Activated CD8-positive, alpha-beta T cell treated with anti-CD3 and anti-CD28 coated beads for 36 hours (primary cell): ENCODE measurements around the gene PPP1R9B. TPM values are rescaled to one million over a fixed set of nuclear protein-coding genes. Genes with fewer than 3 reads are reported as not detected.

Source experiments
- ATAC-seq: fragments of 200-7000 bp; cut with Tn5 transposase; one replicate; pipeline ENCODE4 v1.10.0; 2021; ENCODE audit warnings: mild to moderate bottlenecking, moderate library complexity
- CTCF ChIA-PET: fragments of 350-600 bp; sonication (Branson Sonifier 250); formaldehyde crosslinking; loops from one replicate; lab custom pipeline; 2021; ENCODE audit warnings: antibody characterized with exemption; lab: Charles Lee
- POLR2A ChIA-PET: fragments of 350-600 bp; sonication (Branson Sonifier 250); formaldehyde crosslinking; loops from one replicate; lab custom pipeline; 2021; ENCODE audit warnings: antibody characterized with exemption; lab: Charles Lee
- DNase-seq: peaks from one replicate; pipeline ENCODE4 v3.0.0-alpha.2; 2020
- H3K27ac Mint-ChIP-seq: one replicate; pipeline ENCODE4 v1.8.0; 2021; ENCODE audit warnings: mild to moderate bottlenecking, mixed read lengths
- H3K27me3 Mint-ChIP-seq: one replicate; pipeline ENCODE4 v1.8.0; 2021; ENCODE audit warnings: mixed read lengths
- H3K36me3 Mint-ChIP-seq: one replicate; pipeline ENCODE4 v1.8.0; 2021; ENCODE audit warnings: low read depth, mixed read lengths
- H3K4me1 Mint-ChIP-seq: one replicate; pipeline ENCODE4 v1.8.0; 2021; ENCODE audit warnings: low read depth, mixed read lengths
- H3K4me3 Mint-ChIP-seq: one replicate; pipeline ENCODE4 v1.8.0; 2021; ENCODE audit warnings: mild to moderate bottlenecking, moderate library complexity, mixed read lengths
- H3K9me3 Mint-ChIP-seq: one replicate; pipeline ENCODE4 v1.8.0; 2021; ENCODE audit warnings: mixed read lengths
- intact Hi-C: fragments of 100-400 bp; cut with micrococcal nuclease; formaldehyde crosslinking; loops from one replicate; pipeline ENCODE4 v1.10.0; 2022
- total RNA-seq, 2 experiments: library from RNA; stranded (reverse); gene quantifications; one replicate each; pipeline ENCODE4 v1.2.3, GENCODE V29; 2021
- TF ChIP-seq, protein P1 (sequence below): fragments of 200-600 bp; IDR thresholded peaks from one replicate; pipeline ENCODE4 v1.8.0; 2022; ENCODE audit warnings: antibody characterized with exemption, mild to moderate bottlenecking

Gene PPP1R9B
- total RNA-seq, 2 experiments from 2014 or later: 52.4 to 56.4 TPM

DNA sequence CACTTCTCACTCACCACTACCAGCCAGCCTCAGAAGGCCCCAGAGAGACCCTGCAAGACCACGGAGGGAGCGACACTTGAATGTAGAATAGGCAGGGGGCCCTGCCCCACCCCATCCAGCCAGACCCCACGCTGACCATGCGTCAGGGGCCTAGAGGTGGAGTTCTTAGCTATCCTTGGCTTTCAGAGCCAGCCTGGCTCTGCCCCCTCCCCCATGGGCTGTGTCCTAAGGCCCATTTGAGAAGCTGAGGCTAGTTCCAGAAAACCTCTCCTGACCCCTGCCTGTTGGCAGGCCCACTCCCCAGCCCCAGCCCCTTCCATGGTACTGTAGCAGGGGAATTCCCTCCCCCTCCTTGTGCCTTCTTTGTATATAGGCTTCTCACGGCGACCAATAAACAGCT lies 60.4 kb downstream of the PPP1R9B start:
- no peaks in the 10 kb centered on the region for H3K27me3 Mint-ChIP-seq

DNA sequence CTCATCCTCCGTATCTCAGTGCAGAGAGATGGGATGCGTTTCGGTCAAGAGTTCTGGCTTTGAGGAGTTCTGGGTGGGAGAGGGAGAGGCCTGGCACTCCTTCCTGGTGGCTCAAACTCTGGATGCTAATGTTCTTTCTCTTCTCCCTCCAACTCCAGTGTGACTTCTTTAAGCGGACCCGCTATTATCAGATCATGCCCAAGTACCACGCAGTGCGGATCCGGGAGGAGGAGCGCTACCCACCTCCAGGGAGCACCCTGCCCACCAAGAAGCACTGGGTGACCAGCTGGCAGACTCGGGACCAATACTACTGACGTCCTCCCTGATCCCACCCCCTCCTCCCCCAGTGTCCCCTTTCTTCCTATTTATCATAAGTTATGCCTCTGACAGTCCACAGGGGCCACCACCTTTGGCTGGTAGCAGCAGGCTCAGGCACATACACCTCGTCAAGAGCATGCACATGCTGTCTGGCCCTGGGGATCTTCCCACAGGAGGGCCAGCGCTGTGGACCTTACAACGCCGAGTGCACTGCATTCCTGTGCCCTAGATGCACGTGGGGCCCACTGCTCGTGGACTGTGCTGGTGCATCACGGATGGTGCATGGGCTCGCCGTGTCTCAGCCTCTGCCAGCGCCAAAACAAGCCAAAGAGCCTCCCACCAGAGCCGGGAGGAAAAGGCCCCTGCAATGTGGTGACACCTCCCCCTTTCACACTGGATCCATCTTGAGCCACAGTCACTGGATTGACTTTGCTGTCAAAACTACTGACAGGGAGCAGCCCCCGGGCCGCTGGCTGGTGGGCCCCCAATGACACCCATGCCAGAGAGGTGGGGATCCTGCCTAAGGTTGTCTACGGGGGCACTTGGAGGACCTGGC lies 61.3 kb downstream of the PPP1R9B start:
- ATAC-seq (no peak), DNase-seq (no peak)
- Mint-ChIP-seq H3K4me1 (peaks cover 2% of the 10 kb centered on the region), H3K27me3 (no peaks in the 10 kb centered on the region), H3K27ac (no peak overlapping the region), H3K36me3 (no peaks in the 10 kb centered on the region), H3K9me3 (no peaks in the 10 kb centered on the region), H3K4me3 (no peak overlapping the region)
- TF ChIP-seq, protein P1, sequence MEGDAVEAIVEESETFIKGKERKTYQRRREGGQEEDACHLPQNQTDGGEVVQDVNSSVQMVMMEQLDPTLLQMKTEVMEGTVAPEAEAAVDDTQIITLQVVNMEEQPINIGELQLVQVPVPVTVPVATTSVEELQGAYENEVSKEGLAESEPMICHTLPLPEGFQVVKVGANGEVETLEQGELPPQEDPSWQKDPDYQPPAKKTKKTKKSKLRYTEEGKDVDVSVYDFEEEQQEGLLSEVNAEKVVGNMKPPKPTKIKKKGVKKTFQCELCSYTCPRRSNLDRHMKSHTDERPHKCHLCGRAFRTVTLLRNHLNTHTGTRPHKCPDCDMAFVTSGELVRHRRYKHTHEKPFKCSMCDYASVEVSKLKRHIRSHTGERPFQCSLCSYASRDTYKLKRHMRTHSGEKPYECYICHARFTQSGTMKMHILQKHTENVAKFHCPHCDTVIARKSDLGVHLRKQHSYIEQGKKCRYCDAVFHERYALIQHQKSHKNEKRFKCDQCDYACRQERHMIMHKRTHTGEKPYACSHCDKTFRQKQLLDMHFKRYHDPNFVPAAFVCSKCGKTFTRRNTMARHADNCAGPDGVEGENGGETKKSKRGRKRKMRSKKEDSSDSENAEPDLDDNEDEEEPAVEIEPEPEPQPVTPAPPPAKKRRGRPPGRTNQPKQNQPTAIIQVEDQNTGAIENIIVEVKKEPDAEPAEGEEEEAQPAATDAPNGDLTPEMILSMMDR: no peak
- ChIA-PET CTCF (interaction anchor here (1.7 to 2.9 kb wide), 2 partner anchors 21 to 60 kb away, joined by 4 to 140 read pairs; no protein-coding TSS in a partner anchor), POLR2A (no interaction called here)
- intact Hi-C loops: no loop called here

More for the DNA sequence above, 60.4 kb downstream of the PPP1R9B start:
- Mint-ChIP-seq H3K4me3 (no peak overlapping the region), H3K4me1 (peaks cover 8% of the 10 kb centered on the region), H3K27ac (no peak overlapping the region), H3K36me3 (no peaks in the 10 kb centered on the region), H3K9me3 (no peaks in the 10 kb centered on the region)
- intact Hi-C loops: no loop called here
- DNase-seq (no peak), ATAC-seq (no peak)
- TF ChIP-seq, protein P1: no peak
- POLR2A ChIA-PET: no interaction called here
- CTCF ChIA-PET: interaction anchor here (5.1 to 5.2 kb wide), 2 partner anchors 36 to 111 kb away, joined by 30 to 60 read pairs; partner anchors contain the start of genes COL1A1 and ITGA3

DNA sequence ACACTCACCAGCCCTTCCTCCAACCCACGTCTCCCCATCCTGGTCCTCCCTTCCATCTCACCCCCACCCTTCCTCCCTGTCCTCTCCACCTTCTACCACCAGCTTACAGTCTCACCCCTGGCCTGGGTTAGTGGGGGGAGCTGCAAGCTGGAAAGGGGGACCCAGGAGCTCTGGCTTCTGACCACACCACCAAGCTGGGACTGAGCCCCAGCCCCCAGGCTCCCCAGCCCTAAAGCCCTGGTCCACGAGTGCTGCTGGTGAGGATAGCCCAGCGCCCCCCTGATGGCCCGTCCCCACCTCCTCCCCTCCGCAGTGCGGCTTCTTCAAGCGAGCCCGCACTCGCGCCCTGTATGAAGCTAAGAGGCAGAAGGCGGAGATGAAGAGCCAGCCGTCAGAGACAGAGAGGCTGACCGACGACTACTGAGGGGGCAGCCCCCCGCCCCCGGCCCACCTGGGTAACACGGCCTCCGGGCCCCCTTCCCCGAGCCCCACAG lies 62.5 kb downstream of the PPP1R9B start:
- H3K27me3 Mint-ChIP-seq: no peaks in the 10 kb centered on the region
- no peak for DNase-seq
- no peak for ATAC-seq
- no peaks in the 10 kb centered on the region for H3K4me1 Mint-ChIP-seq
- intact Hi-C loops: loop anchor here (1.0 kb wide), 1 partner anchor 62 kb away; no protein-coding TSS in a partner anchor
- no peak overlapping the region for H3K27ac Mint-ChIP-seq
- CTCF ChIA-PET: interaction anchor here (0.6 to 2.9 kb wide), 30 partner anchors 9 to 229 kb away, joined by 3 to 140 read pairs (median 6); partner anchors contain the start of gene ITGA3
- no peaks in the 10 kb centered on the region for H3K9me3 Mint-ChIP-seq
- H3K4me3 Mint-ChIP-seq: no peak overlapping the region
- TF ChIP-seq, protein P1: no peak
- POLR2A ChIA-PET: interaction anchor here (0.9 kb wide), 1 partner anchor 12 kb away, joined by 3 read pairs; no protein-coding TSS in a partner anchor
- no peaks in the 10 kb centered on the region for H3K36me3 Mint-ChIP-seq

DNA sequence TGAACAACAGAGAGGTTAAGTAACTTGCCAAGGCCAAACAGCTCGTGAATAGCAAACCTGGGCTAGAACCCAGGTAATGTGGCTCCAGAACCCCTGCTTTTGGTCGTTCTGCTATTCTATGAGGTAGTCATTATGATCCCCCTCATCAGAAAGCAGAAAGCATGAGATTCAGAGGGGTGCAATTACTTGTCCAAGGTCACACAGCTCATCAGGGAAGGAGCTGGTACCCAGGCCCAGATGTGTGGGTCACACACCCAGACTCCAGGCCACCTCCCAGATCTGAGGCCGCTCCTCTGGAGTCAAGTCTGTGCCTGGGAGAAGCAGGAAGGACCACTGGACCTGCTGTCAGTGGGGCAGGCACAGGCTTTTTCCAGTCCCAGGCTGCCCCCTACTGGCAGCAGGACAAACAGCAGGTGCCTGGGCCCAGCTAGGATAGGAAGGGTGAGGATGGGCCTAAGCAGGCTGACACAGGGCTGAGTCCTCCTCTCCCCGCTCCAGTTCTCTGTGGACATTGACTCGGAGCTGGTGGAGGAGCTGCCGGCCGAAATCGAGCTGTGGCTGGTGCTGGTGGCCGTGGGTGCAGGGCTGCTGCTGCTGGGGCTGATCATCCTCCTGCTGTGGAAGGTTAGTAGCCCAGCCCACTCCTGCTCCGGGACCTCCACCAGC lies 63.1 kb downstream of the PPP1R9B start:
- H3K27ac Mint-ChIP-seq: no peak overlapping the region
- DNase-seq (peak; percentile 84), ATAC-seq (peak; percentile 92)
- no peaks in the 10 kb centered on the region for H3K9me3 Mint-ChIP-seq
- no peaks in the 10 kb centered on the region for H3K27me3 Mint-ChIP-seq
- CTCF ChIA-PET: interaction anchor here (0.6 to 2.9 kb wide), 36 partner anchors 9 to 320 kb away, joined by 3 to 140 read pairs (median 5); partner anchors contain the start of gene ITGA3
- no peaks in the 10 kb centered on the region for H3K4me1 Mint-ChIP-seq
- TF ChIP-seq, protein P1: peak; percentile 100
- no peak overlapping the region for H3K4me3 Mint-ChIP-seq
- no peaks in the 10 kb centered on the region for H3K36me3 Mint-ChIP-seq
- intact Hi-C loops: loop anchor here (1.0 kb wide), 1 partner anchor 61 kb away; no protein-coding TSS in a partner anchor
- POLR2A ChIA-PET: interaction anchor here (0.6 to 0.9 kb wide), 3 partner anchors 13 to 155 kb away, joined by 3 read pairs; no protein-coding TSS in a partner anchor

Other genes starting within 250 kb of the PPP1R9B start
- gene DLX4, start 181.5 kb downstream of the PPP1R9B start, total RNA-seq: under 1 TPM; 0.43 to 0.81 TPM
- gene DLX3, start 155.5 kb downstream of the PPP1R9B start, total RNA-seq: not detected
- gene ITGA3, start 94.6 kb downstream of the PPP1R9B start, total RNA-seq: 1 to 10 TPM; 4.2 to 7.2 TPM
- 1 to 10 TPM; 6.0 to 7.7 TPM for gene PDK2, start 55.3 kb downstream of the PPP1R9B start, total RNA-seq
- 1 to 10 TPM in 1 of 2 experiments, under 1 TPM in 1; 0.47 to 1.3 TPM for gene SAMD14, start 20.5 kb downstream of the PPP1R9B start, total RNA-seq
- gene SGCA, start 15.3 kb upstream of the PPP1R9B start, total RNA-seq: under 1 TPM in 1 of 2 experiments, not detected in 1; 0.34 TPM
- gene COL1A1, start 51.0 kb upstream of the PPP1R9B start, total RNA-seq: 1 to 10 TPM in 1 of 2 experiments, under 1 TPM in 1; 0.92 to 1.0 TPM
- gene TMEM92, start 123.8 kb upstream of the PPP1R9B start, total RNA-seq: not detected
- gene XYLT2, start 195.4 kb upstream of the PPP1R9B start, total RNA-seq: 10 to 100 TPM; 24.4 to 25.3 TPM
- 10 to 100 TPM; 54.6 to 55.8 TPM for gene MRPL27, start 222.5 kb upstream of the PPP1R9B start, total RNA-seq
- 10 to 100 TPM; 48.0 to 48.6 TPM for gene EME1, start 222.6 kb upstream of the PPP1R9B start, total RNA-seq
- gene LRRC59, start 246.8 kb upstream of the PPP1R9B start, total RNA-seq: 10 to 100 TPM; 70.6 to 71.0 TPM